Dendritic cell treated with granulocyte-macrophage colony-stimulating factor and Interleukin-4, amounts not matched to agents 40 ng/mL and 50 ng/mL, for 4 days (primary cell): ENCODE results near the gene EMX2.
"Not testable (repeated sequence)": the region's sequence is repeated elsewhere in the genome, so short reads cannot be mapped to it uniquely, and the experiment has no call there.

ENCODE experiments used
- H3K27ac Mint-ChIP-seq: one replicate; pipeline ENCODE4 v1.8.0; 2022; ENCODE audit warnings: mild to moderate bottlenecking, mixed read lengths
- H3K27me3 Mint-ChIP-seq: one replicate; pipeline ENCODE4 v1.8.0; 2022; ENCODE audit warnings: mild to moderate bottlenecking, mixed read lengths
- H3K36me3 Mint-ChIP-seq: one replicate; pipeline ENCODE4 v1.8.0; 2022; ENCODE audit warnings: low read depth, mixed read lengths
- H3K4me1 Mint-ChIP-seq: one replicate; pipeline ENCODE4 v1.8.0; 2022; ENCODE audit warnings: low read depth, mixed read lengths
- H3K4me3 Mint-ChIP-seq: one replicate; pipeline ENCODE4 v1.8.0; 2022; ENCODE audit warnings: mild to moderate bottlenecking, moderate library complexity, mixed read lengths
- H3K9me3 Mint-ChIP-seq: one replicate; pipeline ENCODE4 v1.8.0; 2022; ENCODE audit warnings: mixed read lengths
- intact Hi-C: fragments of 100-400 bp; cut with micrococcal nuclease; formaldehyde crosslinking; loops from one replicate; pipeline ENCODE4 v1.15.0; 2022

The EMX2 gene

GRCh38 chr10:117542706-117543224, at the start of gene EMX2:
EMX2 (plus strand) TSS chr10:117542746; CDS start chr10:117543268, 522 bp downstream.
- Mint-ChIP-seq H3K4me3 (no peak within 1 kb of the TSS), H3K27me3 (peaks cover 97% of the 10 kb centered on the region), H3K4me1 (peaks cover 17% of the 10 kb centered on the region), H3K27ac (no peak within 1 kb of the TSS), H3K36me3 (no peaks in the 10 kb centered on the region), H3K9me3 (no peaks in the 10 kb centered on the region)
- intact Hi-C loops, result no loop called here

GRCh38 chr10:117496031-117496430, 46.5 kb upstream of the EMX2 start:
- H3K27me3 Mint-ChIP-seq, result peaks cover 36% of the 10 kb centered on the region

GRCh38 chr10:117496616-117497028, 45.9 kb upstream of the EMX2 start:
- Mint-ChIP-seq H3K4me3 (no peak overlapping the region), H3K36me3 (no peaks in the 10 kb centered on the region), H3K4me1 (no peaks in the 10 kb centered on the region), H3K9me3 (no peaks in the 10 kb centered on the region), H3K27ac (no peak overlapping the region), H3K27me3 (peaks cover 36% of the 10 kb centered on the region)
- intact Hi-C loops, result loop anchor here (1.0 kb wide), 1 partner anchor 745 kb away; no protein-coding TSS in a partner anchor

More at GRCh38 chr10:117496031-117496430, 46.5 kb upstream of the EMX2 start:
- no peak overlapping the region for H3K4me3 Mint-ChIP-seq
- no peaks in the 10 kb centered on the region for H3K9me3 Mint-ChIP-seq
- no peaks in the 10 kb centered on the region for H3K4me1 Mint-ChIP-seq
- H3K36me3 Mint-ChIP-seq, result no peaks in the 10 kb centered on the region
- intact Hi-C loops, result loop anchor here (1.0 kb wide), 1 partner anchor 745 kb away; no protein-coding TSS in a partner anchor
- no peak overlapping the region for H3K27ac Mint-ChIP-seq

GRCh38 chr10:117497736-117498135, 44.8 kb upstream of the EMX2 start:
- Mint-ChIP-seq H3K9me3 (no peaks in the 10 kb centered on the region), H3K4me3 (no peak overlapping the region), H3K4me1 (no peaks in the 10 kb centered on the region), H3K27ac (no peak overlapping the region), H3K36me3 (no peaks in the 10 kb centered on the region), H3K27me3 (peaks cover 37% of the 10 kb centered on the region)
- intact Hi-C loops, result no loop called here

GRCh38 chr10:117499248-117500105, 43.1 kb upstream of the EMX2 start:
- intact Hi-C loops, result no loop called here
- Mint-ChIP-seq H3K36me3 (no peaks in the 10 kb centered on the region), H3K27me3 (peaks cover 36% of the 10 kb centered on the region), H3K9me3 (no peaks in the 10 kb centered on the region), H3K4me3 (no peak overlapping the region), H3K27ac (no peak overlapping the region), H3K4me1 (no peaks in the 10 kb centered on the region)

- H3K4me1 Mint-ChIP-seq, result no peaks in the 10 kb centered on the region
Measured at GRCh38 chr10:117500456-117500855, 42.1 kb upstream of the EMX2 start.

GRCh38 chr10:117501460-117502035, 41.0 kb upstream of the EMX2 start:
- no peak overlapping the region for H3K4me3 Mint-ChIP-seq
- H3K4me1 Mint-ChIP-seq, result no peaks in the 10 kb centered on the region
- intact Hi-C loops, result no loop called here
- no peak overlapping the region for H3K27ac Mint-ChIP-seq
- H3K36me3 Mint-ChIP-seq, result no peaks in the 10 kb centered on the region
- H3K27me3 Mint-ChIP-seq, result peaks cover 24% of the 10 kb centered on the region
- no peaks in the 10 kb centered on the region for H3K9me3 Mint-ChIP-seq

More at GRCh38 chr10:117500456-117500855, 42.1 kb upstream of the EMX2 start:
- Mint-ChIP-seq H3K27ac (no peak overlapping the region), H3K9me3 (no peaks in the 10 kb centered on the region), H3K27me3 (peaks cover 28% of the 10 kb centered on the region), H3K36me3 (no peaks in the 10 kb centered on the region), H3K4me3 (no peak overlapping the region)
- intact Hi-C loops, result no loop called here

- Mint-ChIP-seq H3K36me3 (no peaks in the 10 kb centered on the region), H3K9me3 (no peaks in the 10 kb centered on the region), H3K27ac (no peak overlapping the region), H3K27me3 (peaks cover 21% of the 10 kb centered on the region), H3K4me3 (no peak overlapping the region), H3K4me1 (no peaks in the 10 kb centered on the region)
- intact Hi-C loops, result no loop called here
Measured at GRCh38 chr10:117502421-117503243, 39.9 kb upstream of the EMX2 start.

GRCh38 chr10:117503244-117504205, 39.0 kb upstream of the EMX2 start:
- Mint-ChIP-seq H3K36me3 (no peaks in the 10 kb centered on the region), H3K27ac (no peak overlapping the region), H3K27me3 (peaks cover 23% of the 10 kb centered on the region), H3K9me3 (no peaks in the 10 kb centered on the region), H3K4me1 (no peaks in the 10 kb centered on the region), H3K4me3 (no peak overlapping the region)
- intact Hi-C loops, result no loop called here

- H3K27me3 Mint-ChIP-seq, result peaks cover 23% of the 10 kb centered on the region
Measured at GRCh38 chr10:117504562-117504961, 38.0 kb upstream of the EMX2 start.

GRCh38 chr10:117507081-117507480, 35.5 kb upstream of the EMX2 start:
- H3K4me3 Mint-ChIP-seq, H3K4me1 Mint-ChIP-seq, H3K27ac Mint-ChIP-seq, H3K9me3 Mint-ChIP-seq, H3K36me3 Mint-ChIP-seq, intact Hi-C loops: not testable (repeated sequence)
- peaks cover 29% of the 10 kb centered on the region for H3K27me3 Mint-ChIP-seq

More at GRCh38 chr10:117504562-117504961, 38.0 kb upstream of the EMX2 start:
- no peaks in the 10 kb centered on the region for H3K36me3 Mint-ChIP-seq
- intact Hi-C loops, result no loop called here
- no peaks in the 10 kb centered on the region for H3K4me1 Mint-ChIP-seq
- H3K9me3 Mint-ChIP-seq, result no peaks in the 10 kb centered on the region
- no peak overlapping the region for H3K27ac Mint-ChIP-seq
- H3K4me3 Mint-ChIP-seq, result no peak overlapping the region

- intact Hi-C loops, result no loop called here
- Mint-ChIP-seq H3K9me3 (no peaks in the 10 kb centered on the region), H3K36me3 (no peaks in the 10 kb centered on the region), H3K4me3 (no peak overlapping the region), H3K27ac (no peak overlapping the region), H3K4me1 (no peaks in the 10 kb centered on the region), H3K27me3 (peaks cover 24% of the 10 kb centered on the region)
Measured at GRCh38 chr10:117509573-117509972, 33.0 kb upstream of the EMX2 start.
